NT2/D1 (cell line): Measurements from ENCODE around the gene CTDP1.

Experiments used
- YY1 ChIP-seq: IDR thresholded peaks from 2 replicates; pipeline ENCODE4 v1.6.1; 2011; ENCODE audit not compliant: insufficient read length, insufficient read depth
- ZNF274 ChIP-seq: IDR thresholded peaks from 2 replicates; pipeline ENCODE4 v1.6.1; 2011; ENCODE audit warnings: mild to moderate bottlenecking, low read depth, low read length

- no peak for TF ChIP-seq YY1
- TF ChIP-seq ZNF274: no peak
These were observed 68.9 kb downstream of the CTDP1 start for GRCh38 chr18:79748321-79749180.
